Endometrium (tissue), 2 donors: ENCODE data around the gene MTSS2.

Experiments used
- FAIRE-seq: peaks from 2 replicates; lab custom pipeline; 2012; peaks lifted over from hg19 to GRCh38; lab: Jason Lieb, UNC
- donor health status: control.
- donor health status: control.

The MTSS2 gene

DNA sequence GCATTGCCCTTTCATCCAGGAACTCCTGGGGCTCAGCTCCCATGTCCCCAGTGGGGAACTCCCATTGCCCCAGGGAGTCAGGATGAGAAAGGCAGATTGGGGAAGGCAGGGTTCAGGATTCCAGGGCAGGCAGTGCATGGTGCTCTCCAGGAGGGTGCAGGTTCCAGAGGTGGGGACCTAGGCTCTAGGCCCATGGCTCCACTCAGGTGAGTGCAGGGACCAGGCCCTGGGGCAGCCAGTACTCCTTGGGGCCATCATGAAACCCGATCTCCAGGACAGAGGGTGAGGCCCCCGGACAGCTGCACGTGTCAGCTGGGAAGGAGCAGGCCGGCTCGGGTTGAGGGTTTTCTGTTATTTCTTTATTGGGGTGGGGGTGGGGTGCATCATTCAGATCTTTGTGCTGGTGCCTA is 1.3 kb upstream of the MTSS2 start:
- no peak for FAIRE-seq

DNA sequence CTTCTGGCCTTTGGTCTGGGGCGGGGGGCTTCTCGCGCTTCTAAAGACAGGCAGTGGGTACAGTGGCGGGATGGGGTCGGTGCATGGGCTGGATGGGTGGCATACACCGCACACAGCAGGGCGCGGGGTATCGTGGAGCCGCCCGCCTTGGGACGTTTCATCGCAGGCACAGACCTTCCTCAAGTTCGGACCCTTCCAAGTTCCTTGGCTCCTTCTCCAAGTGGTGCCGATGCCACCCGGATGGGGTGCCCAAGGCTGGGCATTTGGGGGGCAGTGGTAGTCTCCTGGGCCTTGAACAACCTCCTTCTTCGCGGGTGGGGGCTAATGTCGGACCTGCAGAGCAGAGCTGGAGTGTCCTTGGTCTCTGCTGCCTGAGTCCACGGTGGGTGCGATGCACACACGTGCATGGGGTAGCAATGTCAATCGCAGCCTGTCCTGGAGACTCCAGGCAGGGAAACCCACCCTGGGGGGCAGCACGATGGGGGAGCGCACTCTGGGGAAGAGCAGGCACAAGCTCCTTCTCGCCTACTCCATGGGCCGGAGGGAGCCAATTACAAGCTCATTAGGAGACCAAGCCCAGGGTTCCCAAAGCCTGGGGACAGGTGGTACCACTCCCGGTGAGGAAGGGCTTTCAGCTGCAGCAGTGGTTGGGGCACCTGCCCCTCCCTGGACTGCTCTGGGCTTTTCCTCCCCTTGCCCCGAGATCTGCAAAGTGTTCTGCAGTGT is 686 bp upstream of the MTSS2 start:
- FAIRE-seq: no peak

DNA sequence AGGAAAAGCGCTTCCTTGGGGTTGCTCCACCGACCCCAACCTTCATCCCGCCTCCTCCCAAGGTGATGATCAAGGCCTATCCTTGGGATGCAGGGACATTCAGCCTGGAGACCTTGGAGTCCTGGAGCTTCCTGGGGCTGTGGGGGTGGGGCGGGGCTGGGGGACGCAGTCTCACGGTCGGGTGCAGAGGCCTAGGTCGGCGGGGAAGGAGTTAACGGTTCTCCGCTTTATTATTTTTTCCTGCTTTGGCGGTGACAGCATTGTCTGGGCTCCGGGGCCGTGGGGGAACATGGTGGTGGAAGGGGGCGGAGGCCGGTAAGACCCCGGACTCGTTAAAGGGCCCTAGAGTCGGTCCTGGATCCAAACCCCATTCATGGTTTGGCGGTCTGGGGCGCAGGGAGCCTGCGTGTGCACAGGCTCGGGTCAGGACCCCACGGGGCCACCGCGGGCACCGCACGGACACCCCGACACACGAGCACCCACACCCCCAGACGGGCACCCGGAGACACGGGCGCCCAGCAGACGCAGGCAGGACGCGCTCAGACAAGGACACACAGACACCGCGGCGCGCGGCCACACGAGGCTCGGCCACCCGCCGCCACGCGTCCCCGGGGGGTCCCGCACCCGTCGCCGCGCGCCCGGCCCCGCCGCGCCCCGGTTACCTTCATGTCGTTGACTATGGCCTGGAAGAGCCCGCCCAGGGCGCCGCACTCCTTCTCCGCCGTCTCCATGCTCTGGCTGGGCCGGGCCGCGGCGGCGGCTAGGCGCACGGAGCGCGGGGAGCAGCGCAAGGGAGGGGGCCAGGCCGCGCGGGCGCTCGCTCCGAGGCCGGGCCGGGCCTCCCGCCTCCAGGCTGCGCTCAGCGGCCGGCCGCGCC is 554 bp downstream of the MTSS2 start:
- FAIRE-seq: no peak

DNA sequence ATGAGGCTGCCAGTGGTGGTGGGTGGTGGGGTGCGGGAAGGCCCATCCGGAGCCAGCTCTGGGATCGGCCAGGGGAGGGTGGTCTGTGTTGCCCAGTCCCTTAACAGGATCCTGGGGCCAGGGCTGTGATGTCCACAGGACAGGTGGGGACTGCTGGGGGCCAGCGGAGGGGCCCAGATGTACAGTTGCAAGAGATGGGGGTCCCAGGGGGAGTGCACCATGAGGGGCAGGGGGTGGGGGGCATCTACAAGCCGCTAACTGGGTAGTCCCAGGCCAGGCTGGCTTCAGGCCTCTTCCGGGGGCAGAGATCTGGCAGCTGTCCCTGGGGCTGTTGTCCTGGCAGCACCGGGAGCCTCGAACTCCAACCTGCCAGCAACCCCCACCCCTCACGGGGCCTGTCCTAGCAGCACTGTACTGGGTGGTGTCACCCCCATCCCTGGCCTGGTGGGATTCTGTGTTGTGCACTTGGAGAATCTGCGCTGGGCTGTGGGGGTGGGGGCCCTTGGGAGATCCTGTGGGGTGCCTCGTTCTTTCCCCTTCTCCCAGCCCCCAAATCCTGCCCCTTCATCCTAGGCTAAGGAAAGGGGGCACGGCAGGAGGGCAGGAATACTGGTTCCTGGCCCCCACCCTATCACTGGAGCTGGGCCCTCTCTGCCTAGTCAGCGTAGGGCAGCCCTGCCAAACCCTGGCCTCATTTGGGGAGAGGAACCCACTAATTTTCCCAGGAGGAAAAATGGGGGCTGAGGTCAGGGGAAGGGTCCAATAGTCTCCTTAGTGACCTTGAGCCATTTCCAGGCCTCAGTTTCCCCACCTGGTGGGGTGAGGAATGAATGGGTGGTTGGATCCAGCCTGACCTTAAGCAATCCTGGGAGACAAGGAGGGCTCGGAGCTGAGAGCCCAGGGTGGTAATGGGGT is 1.4 kb downstream of the MTSS2 start:
- no peak for FAIRE-seq

GRCh38 chr16:70683146-70683944 is 2.5 kb downstream of the MTSS2 start:
- no peak for FAIRE-seq

DNA sequence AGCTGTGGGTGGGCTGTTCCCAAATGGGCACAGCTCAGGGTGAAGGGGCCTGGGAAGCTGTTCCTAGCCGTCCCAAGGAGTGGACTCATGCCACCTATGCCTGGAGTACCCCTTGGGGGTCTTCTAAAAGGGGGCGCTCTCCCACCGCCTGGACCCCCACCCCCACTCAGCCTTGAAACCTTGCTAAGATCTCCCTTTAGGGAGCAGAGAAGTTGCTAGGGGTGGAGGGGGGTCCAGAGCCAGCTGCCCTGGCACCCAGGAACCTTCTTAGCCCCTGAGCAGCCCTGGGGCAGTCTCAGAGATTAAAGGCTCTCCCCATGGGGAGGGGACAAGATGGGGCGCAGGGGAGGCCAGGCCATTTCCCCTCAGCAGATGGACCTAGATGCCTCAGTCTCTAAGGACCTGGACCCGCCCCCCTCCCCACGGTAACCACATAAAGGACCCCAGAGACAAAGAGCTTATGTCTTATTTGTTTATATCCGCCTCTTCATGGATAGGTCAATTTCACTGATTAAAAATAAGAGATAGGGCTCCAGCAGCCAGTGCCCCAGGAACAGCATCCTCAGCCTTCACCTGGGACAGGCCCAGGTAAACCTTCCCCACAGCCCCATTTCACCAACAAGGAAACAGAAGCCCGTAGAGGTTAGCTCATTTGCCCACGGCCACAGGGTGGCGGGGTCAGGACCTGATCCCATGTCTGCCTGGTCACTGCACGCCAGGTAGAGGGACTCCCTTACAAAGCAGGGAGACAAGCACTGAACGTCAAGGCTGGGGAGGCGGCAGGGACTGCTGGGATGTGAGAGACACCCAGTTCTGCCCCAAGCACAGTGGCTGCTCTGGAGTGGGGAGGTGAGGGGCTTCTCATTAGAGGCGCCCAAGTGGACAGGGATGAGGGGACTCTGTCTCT is 3.4 kb downstream of the MTSS2 start:
- FAIRE-seq: no peak

- FAIRE-seq: no peak
These were observed 4.2 kb downstream of the MTSS2 start for GRCh38 chr16:70681382-70682238.

- FAIRE-seq: no peak
These were observed 5.1 kb downstream of the MTSS2 start for GRCh38 chr16:70680495-70681381.

DNA sequence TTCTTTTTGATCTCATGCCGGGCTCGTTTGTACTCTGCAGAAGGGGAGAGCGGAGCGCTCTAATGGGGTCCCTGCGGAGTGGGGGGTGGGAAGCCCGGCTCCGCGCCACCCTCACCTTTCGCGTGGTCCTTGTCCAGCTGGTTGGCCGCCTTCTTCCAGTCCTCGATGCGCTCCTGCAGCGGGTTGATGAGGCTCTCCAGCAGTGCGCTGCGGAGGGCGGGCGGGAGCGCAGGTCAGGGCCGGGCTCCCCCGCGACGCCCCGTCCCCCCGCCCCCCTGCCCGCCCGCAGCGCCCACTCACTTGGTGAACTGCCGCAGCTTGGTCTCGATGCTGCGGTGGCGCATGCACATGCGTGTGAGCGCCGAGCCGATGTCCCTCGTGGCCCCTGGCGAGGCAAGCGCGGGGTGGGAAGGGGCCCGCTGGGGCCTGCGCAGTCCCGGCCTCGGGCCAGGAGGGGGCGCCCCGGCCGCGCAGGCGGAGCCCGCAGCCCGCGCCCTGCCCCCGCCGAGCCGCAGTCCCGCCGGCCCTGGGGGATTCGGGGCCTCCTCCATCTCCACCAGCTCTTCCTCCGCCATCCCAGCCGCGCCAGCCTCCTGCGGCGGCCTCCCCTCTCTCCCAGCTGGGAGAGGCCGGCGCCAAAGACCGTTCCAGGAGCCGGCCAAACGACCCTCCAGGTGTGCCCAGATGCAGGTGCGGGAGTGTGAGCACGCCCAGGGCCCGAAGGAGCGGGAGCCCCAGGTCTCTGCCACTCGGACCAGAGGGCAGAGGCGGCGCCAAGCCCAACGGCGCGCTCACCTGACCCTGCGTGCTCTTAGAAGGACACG is 6.0 kb downstream of the MTSS2 start:
- FAIRE-seq: no peak

GRCh38 chr16:70678898-70679670 is 6.8 kb downstream of the MTSS2 start:
- FAIRE-seq: no peak

- FAIRE-seq: no peak
These were observed 7.5 kb downstream of the MTSS2 start for GRCh38 chr16:70678121-70678897.

DNA sequence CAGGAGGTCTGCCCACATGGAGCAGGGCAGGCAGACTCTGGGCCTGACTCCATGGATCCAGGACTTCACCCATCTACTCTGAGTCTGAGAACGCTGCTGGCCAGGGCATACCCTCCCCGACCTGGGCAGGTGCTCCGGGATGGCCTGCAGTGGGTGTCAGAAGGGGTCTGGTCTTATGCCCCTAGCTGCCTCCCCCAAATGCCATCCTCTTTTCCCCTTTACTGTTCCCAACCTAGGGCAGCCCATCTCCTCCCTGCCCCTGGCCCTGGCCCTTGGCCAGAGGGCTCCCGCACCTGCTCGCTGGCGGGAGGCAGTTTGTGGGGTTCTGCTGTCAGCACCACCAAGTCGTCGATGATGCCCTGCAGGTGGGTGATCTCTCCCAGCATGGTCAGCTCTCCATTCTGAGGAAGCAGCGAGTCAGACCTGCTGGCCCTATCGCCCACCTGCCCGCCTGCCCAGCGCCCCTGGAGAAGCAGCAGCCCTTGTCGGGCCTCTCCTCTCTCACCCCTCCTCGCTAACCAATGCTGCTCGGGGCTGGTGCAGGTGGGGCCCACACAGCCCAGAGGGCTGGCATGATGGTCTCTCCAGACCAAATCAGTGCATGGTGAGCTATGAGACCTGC is 8.2 kb downstream of the MTSS2 start:
- no peak for FAIRE-seq

DNA sequence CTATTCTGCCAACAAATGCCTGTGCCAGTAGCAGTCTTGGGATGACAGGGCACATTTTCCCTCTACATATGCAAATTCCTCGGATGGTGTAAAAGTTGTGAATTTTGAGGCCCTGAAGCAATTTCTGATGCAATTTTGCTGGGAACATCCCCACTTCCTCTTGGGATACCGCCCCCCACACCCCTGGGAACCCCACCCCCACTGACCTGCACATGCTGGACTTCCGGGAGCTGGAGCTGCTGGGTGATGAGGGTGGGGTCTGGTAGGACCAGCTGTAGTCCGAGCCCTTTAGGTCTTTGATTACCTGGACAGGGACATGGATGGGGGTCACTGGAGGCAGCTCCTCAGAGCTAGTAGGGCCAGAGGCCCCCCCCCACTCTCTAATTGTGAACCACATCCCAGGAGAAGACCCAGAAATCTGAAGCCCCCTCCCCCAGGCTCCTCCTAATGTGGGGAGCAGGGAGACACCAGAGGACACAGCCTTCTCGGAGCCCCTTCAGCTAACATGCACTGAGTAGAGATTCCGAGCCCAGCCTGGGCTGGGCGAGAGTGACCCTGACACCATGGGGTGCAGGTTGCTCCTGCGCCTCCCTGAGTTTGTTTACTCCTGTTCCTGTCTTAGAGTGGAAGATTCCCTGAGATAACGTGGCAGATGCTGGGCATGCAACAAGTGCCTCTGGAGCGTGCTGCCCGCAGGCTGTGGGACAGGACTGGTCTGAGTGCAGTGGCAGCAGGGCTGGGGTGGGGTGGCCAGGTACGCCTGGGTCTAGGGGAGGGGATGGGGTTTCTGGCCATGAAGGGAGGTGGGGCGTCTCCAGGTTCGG is 9.0 kb downstream of the MTSS2 start:
- FAIRE-seq: no peak

GRCh38 chr16:70675851-70676513 is 9.9 kb downstream of the MTSS2 start:
- no peak for FAIRE-seq
